ENCODE measurements around the gene EPHA8.

- no peak for TF ChIP-seq CTCF (IDR thresholded peaks at IDR 0.05)
- TF ChIP-seq ATF1 (CRISPR knock-in tag; IDR thresholded peaks at IDR 0.05): no peak
- TF ChIP-seq ARID4B (CRISPR knock-in tag; IDR thresholded peaks at IDR 0.05; ENCODE audit: borderline replicate concordance): no peak
- no peak for TF ChIP-seq ZNF532 (CRISPR knock-in tag; IDR thresholded peaks at IDR 0.05; ENCODE audit: borderline replicate concordance)
- no peak for TF ChIP-seq MAX (CRISPR knock-in tag; IDR thresholded peaks at IDR 0.05)
- no peak for TF ChIP-seq USF2 (CRISPR knock-in tag; IDR thresholded peaks at IDR 0.05)
- TF ChIP-seq FOXJ3 (CRISPR knock-in tag; IDR thresholded peaks at IDR 0.05; ENCODE audit: borderline replicate concordance): no peak
Observed at GRCh38 chr1:22524481-22524880, 38.8 kb upstream of the EPHA8 start.
